ENCODE data around the gene ANAPC13. TPM values are rescaled to one million over a fixed set of nuclear protein-coding genes. Genes with fewer than 3 reads are reported as not detected.

Gene ANAPC13
- total RNA-seq, 1 donor from 2014 or later: 24.1 TPM

- DNase-seq (ENCODE audit: extremely low spot score in 2 of 2): no peak
- peaks cover 0 to 8% of the 10 kb centered on the region in 2 donors for H3K36me3 ChIP-seq
- TF ChIP-seq CTCF (IDR thresholded peaks at IDR 0.05): no peak
- no peak for TF ChIP-seq POLR2A (IDR thresholded peaks at IDR 0.05)
- no peak for TF ChIP-seq POLR2AphosphoS5 (IDR thresholded peaks at IDR 0.05; ENCODE audit: insufficient read depth in 1 of 2, low read depth in 1 of 2)
- intact Hi-C loops (cut with DNase I): loop anchor here (5.0 kb wide), 1 partner anchor 261 kb away; no protein-coding TSS in a partner anchor
- no peaks in the 10 kb centered on the region for H3K27me3 ChIP-seq
- no peaks in the 10 kb centered on the region for H3K9me3 ChIP-seq
- peaks cover 27% of the 10 kb centered on the region for H3K4me1 ChIP-seq
- no peak overlapping the region for H3K27ac ChIP-seq
- H3K4me3 ChIP-seq: no peak overlapping the region
Measured at GRCh38 chr3:134472831-134473230, 13.0 kb downstream of the ANAPC13 start.

GRCh38 chr3:134471521-134472193 is 14.1 kb downstream of the ANAPC13 start:
- Histone ChIP-seq H3K27ac (no peak overlapping the region), H3K27me3 (no peaks in the 10 kb centered on the region), H3K4me3 (no peak overlapping the region), H3K36me3 (no peaks in the 10 kb centered on the region), H3K4me1 (peaks cover 21% of the 10 kb centered on the region), H3K9me3 (no peaks in the 10 kb centered on the region)
- no peak for DNase-seq (ENCODE audit: extremely low spot score in 2 of 2)
- intact Hi-C loops (cut with DNase I): loop anchor here (5.0 kb wide), 1 partner anchor 259 kb away; no protein-coding TSS in a partner anchor
- no peak for TF ChIP-seq CTCF (IDR thresholded peaks at IDR 0.05)
- no peak for TF ChIP-seq POLR2AphosphoS5 (IDR thresholded peaks at IDR 0.05; ENCODE audit: insufficient read depth in 1 of 2, low read depth in 1 of 2)
- no peak for TF ChIP-seq POLR2A (IDR thresholded peaks at IDR 0.05)

- Histone ChIP-seq H3K27me3 (no peaks in the 10 kb centered on the region), H3K4me3 (no peak overlapping the region), H3K9me3 (no peaks in the 10 kb centered on the region), H3K27ac (no peak overlapping the region), H3K36me3 (no peaks in the 10 kb centered on the region), H3K4me1 (peaks cover 19% of the 10 kb centered on the region)
- intact Hi-C loops (cut with DNase I): no loop called here
- no peak for DNase-seq (ENCODE audit: extremely low spot score in 2 of 2)
- TF ChIP-seq POLR2AphosphoS5 (IDR thresholded peaks at IDR 0.05; ENCODE audit: insufficient read depth in 1 of 2, low read depth in 1 of 2) (no peak), POLR2A (IDR thresholded peaks at IDR 0.05) (no peak), CTCF (IDR thresholded peaks at IDR 0.05) (no peak)
Measured at GRCh38 chr3:134468519-134468918, 17.3 kb downstream of the ANAPC13 start.

- Histone ChIP-seq H3K27me3 (no peaks in the 10 kb centered on the region), H3K36me3 (no peaks in the 10 kb centered on the region), H3K4me3 (no peak overlapping the region), H3K27ac (no peak overlapping the region), H3K4me1 (peaks cover 36% of the 10 kb centered on the region), H3K9me3 (no peaks in the 10 kb centered on the region)
- DNase-seq (ENCODE audit: extremely low spot score in 2 of 2): no peak
- no peak for TF ChIP-seq POLR2A (IDR thresholded peaks at IDR 0.05)
- no peak for TF ChIP-seq CTCF (IDR thresholded peaks at IDR 0.05)
- no peak for TF ChIP-seq POLR2AphosphoS5 (IDR thresholded peaks at IDR 0.05; ENCODE audit: insufficient read depth in 1 of 2, low read depth in 1 of 2)
- intact Hi-C loops (cut with DNase I): no loop called here
Measured at GRCh38 chr3:134466331-134466730, 19.5 kb downstream of the ANAPC13 start.

- DNase-seq (ENCODE audit: extremely low spot score in 2 of 2): no peak
- TF ChIP-seq CTCF (IDR thresholded peaks at IDR 0.05): no peak
- TF ChIP-seq POLR2A (IDR thresholded peaks at IDR 0.05): no peak
- no peak for TF ChIP-seq POLR2AphosphoS5 (IDR thresholded peaks at IDR 0.05; ENCODE audit: insufficient read depth in 1 of 2, low read depth in 1 of 2)
- Histone ChIP-seq H3K4me3 (no peak overlapping the region), H3K4me1 (peaks cover 46% of the 10 kb centered on the region), H3K36me3 (no peaks in the 10 kb centered on the region), H3K27ac (peak overlapping the region; percentile 71), H3K27me3 (no peaks in the 10 kb centered on the region), H3K9me3 (no peaks in the 10 kb centered on the region)
- intact Hi-C loops (cut with DNase I): loop anchor here (2.0 to 5.0 kb wide), 2 partner anchors 90 to 153 kb away; partner anchors contain the start of gene AMOTL2
Measured at GRCh38 chr3:134464689-134465365, 21.0 kb downstream of the ANAPC13 start.
